Mesenchymal stem cell (in vitro differentiated cells and primary cell): ENCODE measurements around the gene SPTSSB.

ENCODE experiments used
- DNase-seq: peaks from one replicate; pipeline ENCODE4 v3.0.0-alpha.2; 2013
- H2AFZ ChIP-seq: one replicate; pipeline ENCODE4 v1.6.1; 2013; ENCODE audit warnings: low read depth, mild to moderate bottlenecking, control low read depth, inconsistent platforms, low read length, moderate library complexity
- H2AK5ac ChIP-seq: 2 replicates; pipeline ENCODE4 v1.6.1; 2013; ENCODE audit warnings: low read length, moderate library complexity, mild to moderate bottlenecking, inconsistent platforms; ENCODE audit not compliant: severe bottlenecking
- H2BK120ac ChIP-seq: one replicate; pipeline ENCODE4 v1.6.1; 2013; ENCODE audit warnings: low read depth, mild to moderate bottlenecking, inconsistent platforms, low read length, moderate library complexity
- H2BK12ac ChIP-seq, 2 experiments: one replicate each; pipeline ENCODE4 v1.6.1; 2013; ENCODE audit warnings: inconsistent platforms in 2 of 2, low read length in 2 of 2, mild to moderate bottlenecking in 2 of 2, moderate library complexity in 2 of 2, control low read depth in 1 of 2
- H2BK15ac ChIP-seq: one replicate; pipeline ENCODE4 v1.6.1; 2013; ENCODE audit warnings: mild to moderate bottlenecking, low read depth, inconsistent platforms; ENCODE audit not compliant: poor library complexity, severe bottlenecking
- H2BK5ac ChIP-seq: 2 replicates; pipeline ENCODE4 v1.6.1; 2013; ENCODE audit warnings: low read depth, mild to moderate bottlenecking, low read length, control low read depth, inconsistent platforms; ENCODE audit not compliant: poor library complexity, severe bottlenecking
- H3K14ac ChIP-seq, 2 experiments: one replicate each; pipeline ENCODE4 v1.6.1; 2013; ENCODE audit warnings: inconsistent platforms in 2 of 2, low read length in 2 of 2, control low read depth in 1 of 2, mild to moderate bottlenecking in 1 of 2, moderate library complexity in 1 of 2
- H3K18ac ChIP-seq, 2 experiments: one replicate each; pipeline ENCODE4 v1.6.1; 2013; ENCODE audit warnings: inconsistent platforms in 2 of 2, low read length in 2 of 2, control low read depth in 1 of 2, low read depth in 1 of 2, mild to moderate bottlenecking in 1 of 2
- H3K23ac ChIP-seq, 2 experiments: one replicate each; pipeline ENCODE4 v1.6.1; 2013; ENCODE audit warnings: inconsistent platforms in 2 of 2, low read length in 2 of 2, mild to moderate bottlenecking in 2 of 2, moderate library complexity in 2 of 2, control low read depth in 1 of 2
- H3K27ac ChIP-seq: 2 replicates; pipeline ENCODE4 v1.5.1; 2013; ENCODE audit warnings: mild to moderate bottlenecking, moderate library complexity, low read length, control low read depth, inconsistent platforms; ENCODE audit not compliant: poor library complexity, severe bottlenecking
- H3K27me3 ChIP-seq, 2 experiments: 2 replicates each; pipeline versions ENCODE4 v1.6.1 to v1.7.0; 2013; ENCODE audit warnings: low read length in 2 of 2, mild to moderate bottlenecking in 2 of 2, moderate library complexity in 2 of 2, control low read depth in 1 of 2, inconsistent platforms in 1 of 2; ENCODE audit not compliant: control insufficient read depth in 1 of 2, insufficient read depth in 1 of 2
- H3K36me3 ChIP-seq, 2 experiments: 2 replicates each; pipeline versions ENCODE4 v1.6.1 to v1.7.0; 2013; ENCODE audit warnings: low read length in 2 of 2, control low read depth in 1 of 2, inconsistent platforms in 1 of 2, low read depth in 1 of 2, mild to moderate bottlenecking in 1 of 2; ENCODE audit not compliant: insufficient read depth in 2 of 2, control insufficient read depth in 1 of 2
- H3K4ac ChIP-seq, 2 experiments: one replicate each; pipeline ENCODE4 v1.6.1; 2013; ENCODE audit warnings: inconsistent platforms in 2 of 2, low read length in 2 of 2, mild to moderate bottlenecking in 2 of 2, moderate library complexity in 2 of 2, control low read depth in 1 of 2, low read depth in 1 of 2
- H3K4me1 ChIP-seq: 2 replicates; pipeline ENCODE4 v1.6.1; 2013; ENCODE audit warnings: low read depth, low read length, control low read depth; ENCODE audit not compliant: control insufficient read depth, insufficient read depth
- H3K4me2 ChIP-seq: 2 replicates; pipeline ENCODE4 v1.6.1; 2013; ENCODE audit warnings: low read length, mild to moderate bottlenecking, inconsistent platforms; ENCODE audit not compliant: poor library complexity, severe bottlenecking
- H3K4me3 ChIP-seq, 2 experiments: 2 replicates each; pipeline versions ENCODE4 v1.5.1 to v1.7.0; 2013; ENCODE audit warnings: low read length in 2 of 2, mild to moderate bottlenecking in 2 of 2, control low read depth in 1 of 2, low read depth in 1 of 2; ENCODE audit not compliant: insufficient read depth in 1 of 2
- H3K79me1 ChIP-seq: replicated peaks from 2 replicates; pipeline ENCODE4 v1.6.1; 2013; ENCODE audit warnings: mild to moderate bottlenecking, control low read depth, low read length, inconsistent platforms; ENCODE audit not compliant: poor library complexity, severe bottlenecking
- H3K9ac ChIP-seq: 2 replicates; pipeline ENCODE4 v1.7.0; 2013; ENCODE audit warnings: mild to moderate bottlenecking, low read length, moderate library complexity
- H3K9me3 ChIP-seq: 2 replicates; pipeline ENCODE4 v1.7.0; 2013; ENCODE audit warnings: mild to moderate bottlenecking, low read length; ENCODE audit not compliant: control insufficient read depth
- H4K8ac ChIP-seq: one replicate; pipeline ENCODE4 v1.6.1; 2013; ENCODE audit warnings: inconsistent platforms, mild to moderate bottlenecking, low read length, moderate library complexity
- H4K91ac ChIP-seq: one replicate; pipeline ENCODE4 v1.6.1; 2013; ENCODE audit warnings: mild to moderate bottlenecking, low read length, inconsistent platforms
- WGBS: methylation state at CpG from one replicate; pipeline ENCODE4 v1.1.7; 2013; ENCODE audit warnings: mixed read lengths; 5-methylcytosine and 5-hydroxymethylcytosine counted together

The SPTSSB gene

GRCh38 chr3:161386991-161387770 is 15.9 kb upstream of the SPTSSB start:
- no peaks in the 10 kb centered on the region for H3K79me1 ChIP-seq
- no peak overlapping the region for H2BK5ac ChIP-seq
- no peaks in the 10 kb centered on the region for H3K36me3 ChIP-seq
- no peak overlapping the region for H3K27ac ChIP-seq
- no peak overlapping the region for H3K4ac ChIP-seq
- H4K91ac ChIP-seq: no peak overlapping the region
- no peak overlapping the region for H2BK15ac ChIP-seq
- H3K27me3 ChIP-seq: peaks cover 0 to 4% of the 10 kb centered on the region in 2 experiments
- H3K23ac ChIP-seq: no peak overlapping the region
- H3K4me1 ChIP-seq: no peaks in the 10 kb centered on the region
- H3K9ac ChIP-seq: no peak overlapping the region
- no peak overlapping the region for H3K4me2 ChIP-seq
- H2BK120ac ChIP-seq: no peak overlapping the region
- no peak overlapping the region for H3K18ac ChIP-seq
- WGBS: 78% methylated on average over 4 of the region's 4 CpGs
- no peak overlapping the region for H4K8ac ChIP-seq
- no peak overlapping the region for H2AFZ ChIP-seq
- H2BK12ac ChIP-seq: no peak overlapping the region
- no peak overlapping the region for H3K14ac ChIP-seq
- no peaks in the 10 kb centered on the region for H3K9me3 ChIP-seq
- H3K4me3 ChIP-seq: no peak overlapping the region
- no peak for DNase-seq
- no peak overlapping the region for H2AK5ac ChIP-seq

GRCh38 chr3:161372321-161373260 is 1.3 kb upstream of the SPTSSB start:
- Histone ChIP-seq H3K18ac (no peak overlapping the region), H3K14ac (no peak overlapping the region)

DNA sequence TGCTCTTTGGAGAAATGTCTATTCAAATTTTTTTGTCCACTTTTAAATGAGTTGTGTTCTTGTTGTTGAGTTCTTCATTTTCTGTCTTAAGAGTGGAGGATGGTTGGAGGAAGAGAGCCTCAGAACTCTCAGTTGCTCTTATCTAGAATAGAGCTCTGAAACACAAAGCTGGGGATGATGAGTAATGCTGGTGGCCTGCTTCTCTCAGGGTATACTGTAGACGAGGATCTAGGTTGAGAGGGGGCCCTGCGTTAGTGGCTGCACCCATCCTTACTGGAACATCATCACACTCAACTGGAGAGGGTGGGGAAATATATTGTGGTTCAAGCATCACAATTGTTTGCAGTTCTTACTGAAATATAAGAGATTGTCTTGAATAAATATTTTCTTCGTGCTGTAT is 1.8 kb downstream of the SPTSSB start:
- Histone ChIP-seq H2BK120ac (no peak overlapping the region), H3K14ac (no peak overlapping the region), H3K4ac (no peak overlapping the region), H3K4me1 (peaks cover 17% of the 10 kb centered on the region), H3K79me1 (no peaks in the 10 kb centered on the region), H3K4me3 (no peak overlapping the region), H3K36me3 (no peaks in the 10 kb centered on the region), H2BK15ac (no peak overlapping the region), H2AK5ac (no peak overlapping the region), H3K9me3 (no peaks in the 10 kb centered on the region), H4K91ac (no peak overlapping the region), H3K27ac (no peak overlapping the region), H3K9ac (no peak overlapping the region), H2BK12ac (no peak overlapping the region), H3K18ac (no peak overlapping the region), H2BK5ac (no peak overlapping the region), H3K23ac (no peak overlapping the region), H3K4me2 (no peak overlapping the region), H2AFZ (no peak overlapping the region), H3K27me3 (peaks cover 19 to 25% of the 10 kb centered on the region in 2 experiments), H4K8ac (no peak overlapping the region)
- WGBS: 80% methylated on average over 1 of the region's 3 CpGs
- DNase-seq: no peak

More at GRCh38 chr3:161372321-161373260, 1.3 kb upstream of the SPTSSB start:
- no peak overlapping the region for H4K8ac ChIP-seq
- no peak overlapping the region for H3K27ac ChIP-seq
- H3K27me3 ChIP-seq: peaks cover 24 to 25% of the 10 kb centered on the region in 2 experiments
- H3K4me3 ChIP-seq: peak overlapping the region; percentile 52 to 83
- peak overlapping the region; percentile 97 for H3K4me2 ChIP-seq
- no peaks in the 10 kb centered on the region for H3K36me3 ChIP-seq
- H3K4ac ChIP-seq: no peak overlapping the region
- no peak overlapping the region for H2BK5ac ChIP-seq
- no peaks in the 10 kb centered on the region for H3K9me3 ChIP-seq
- H3K4me1 ChIP-seq: peaks cover 17% of the 10 kb centered on the region
- DNase-seq: peak; percentile 28
- H3K23ac ChIP-seq: no peak overlapping the region
- H2BK12ac ChIP-seq: no peak overlapping the region
- no peak overlapping the region for H2BK15ac ChIP-seq
- H2AK5ac ChIP-seq: no peak overlapping the region
- no peaks in the 10 kb centered on the region for H3K79me1 ChIP-seq
- H2AFZ ChIP-seq: peak overlapping the region; percentile 49
- H2BK120ac ChIP-seq: no peak overlapping the region
- peak overlapping the region; percentile 64 for H3K9ac ChIP-seq
- 4% methylated on average over 50 of the region's 55 CpGs for WGBS
- no peak overlapping the region for H4K91ac ChIP-seq

DNA sequence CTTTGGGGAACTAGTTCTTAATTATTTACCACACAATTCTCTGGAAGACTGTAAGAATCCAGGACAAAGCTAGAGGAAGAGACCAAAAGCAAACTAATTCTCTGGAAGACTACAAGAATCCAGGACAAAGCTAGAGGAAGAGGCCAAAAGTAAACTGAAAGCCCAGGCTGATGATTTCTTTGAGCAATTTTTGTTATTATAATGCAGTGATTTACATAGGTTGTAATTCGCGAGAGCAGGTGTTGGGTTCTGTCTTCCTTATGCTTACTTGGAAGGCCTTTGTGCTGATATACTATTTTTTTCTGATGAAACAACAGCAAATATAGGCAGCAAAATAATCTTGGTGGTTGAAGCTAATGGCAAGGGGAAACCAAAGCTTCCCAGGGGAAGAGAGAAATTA is 5.2 kb downstream of the SPTSSB start:
- Histone ChIP-seq H3K4me1 (no peaks in the 10 kb centered on the region), H3K9me3 (no peaks in the 10 kb centered on the region), H2BK120ac (no peak overlapping the region), H3K27ac (no peak overlapping the region), H2AFZ (no peak overlapping the region), H3K4ac (no peak overlapping the region), H2BK15ac (no peak overlapping the region), H3K4me3 (no peak overlapping the region), H3K4me2 (no peak overlapping the region), H3K18ac (no peak overlapping the region), H2BK5ac (no peak overlapping the region), H3K14ac (no peak overlapping the region), H4K91ac (no peak overlapping the region), H3K9ac (no peak overlapping the region), H3K23ac (no peak overlapping the region), H3K27me3 (peaks cover 2 to 3% of the 10 kb centered on the region in 2 experiments), H2AK5ac (no peak overlapping the region), H3K36me3 (no peaks in the 10 kb centered on the region), H4K8ac (no peak overlapping the region), H3K79me1 (no peaks in the 10 kb centered on the region), H2BK12ac (no peak overlapping the region)
- DNase-seq: no peak
- 35% methylated on average over 2 of the region's 2 CpGs for WGBS
